Measurements from ENCODE around the gene KLHL17. TPM values are rescaled to one million over a fixed set of nuclear protein-coding genes. Genes with fewer than 3 reads are reported as not detected.

Gene KLHL17
- total RNA-seq: 2.7 and 4.3 TPM in 2 replicates

DNA sequence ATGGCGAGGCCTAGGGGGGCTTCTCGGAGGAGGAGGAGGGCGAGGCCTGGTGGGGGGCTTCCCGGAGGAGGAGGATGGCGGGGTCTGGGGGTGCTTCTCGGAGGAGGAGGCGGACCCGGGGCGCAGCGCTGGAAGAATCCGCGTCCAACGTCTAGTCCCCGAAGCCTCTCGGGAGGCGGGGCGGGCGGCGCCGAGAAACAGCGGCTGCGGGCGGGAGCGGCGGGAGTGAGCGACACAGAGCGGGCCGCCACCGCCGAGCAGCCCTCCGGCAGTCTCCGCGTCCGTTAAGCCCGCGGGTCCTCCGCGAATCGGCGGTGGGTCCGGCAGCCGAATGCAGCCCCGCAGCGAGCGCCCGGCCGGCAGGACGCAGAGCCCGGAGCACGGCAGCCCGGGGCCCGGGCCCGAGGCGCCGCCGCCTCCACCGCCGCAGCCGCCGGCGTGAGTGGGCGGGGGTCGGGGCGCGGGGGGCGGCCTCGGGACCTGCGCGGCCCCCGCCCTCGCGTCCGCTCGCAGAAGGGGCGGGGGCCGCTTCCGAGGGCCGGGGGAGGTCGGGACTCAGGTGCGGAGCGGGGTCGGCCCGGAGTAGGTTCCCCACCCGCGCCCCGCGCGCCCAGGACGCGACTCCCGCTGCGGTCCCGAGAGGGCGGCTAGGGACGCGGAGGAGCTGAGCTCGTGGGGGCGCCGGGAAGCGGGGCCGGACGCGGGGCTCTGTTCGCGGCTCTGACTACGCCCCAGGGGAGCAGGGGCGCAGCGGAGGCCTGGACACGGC, at the start of gene KLHL17:
Gene KLHL17, plus strand, starts transcription at position 222 of the 769 bp plus-strand sequence. Its CDS starts 110 bp downstream, at position 332.

DNA sequence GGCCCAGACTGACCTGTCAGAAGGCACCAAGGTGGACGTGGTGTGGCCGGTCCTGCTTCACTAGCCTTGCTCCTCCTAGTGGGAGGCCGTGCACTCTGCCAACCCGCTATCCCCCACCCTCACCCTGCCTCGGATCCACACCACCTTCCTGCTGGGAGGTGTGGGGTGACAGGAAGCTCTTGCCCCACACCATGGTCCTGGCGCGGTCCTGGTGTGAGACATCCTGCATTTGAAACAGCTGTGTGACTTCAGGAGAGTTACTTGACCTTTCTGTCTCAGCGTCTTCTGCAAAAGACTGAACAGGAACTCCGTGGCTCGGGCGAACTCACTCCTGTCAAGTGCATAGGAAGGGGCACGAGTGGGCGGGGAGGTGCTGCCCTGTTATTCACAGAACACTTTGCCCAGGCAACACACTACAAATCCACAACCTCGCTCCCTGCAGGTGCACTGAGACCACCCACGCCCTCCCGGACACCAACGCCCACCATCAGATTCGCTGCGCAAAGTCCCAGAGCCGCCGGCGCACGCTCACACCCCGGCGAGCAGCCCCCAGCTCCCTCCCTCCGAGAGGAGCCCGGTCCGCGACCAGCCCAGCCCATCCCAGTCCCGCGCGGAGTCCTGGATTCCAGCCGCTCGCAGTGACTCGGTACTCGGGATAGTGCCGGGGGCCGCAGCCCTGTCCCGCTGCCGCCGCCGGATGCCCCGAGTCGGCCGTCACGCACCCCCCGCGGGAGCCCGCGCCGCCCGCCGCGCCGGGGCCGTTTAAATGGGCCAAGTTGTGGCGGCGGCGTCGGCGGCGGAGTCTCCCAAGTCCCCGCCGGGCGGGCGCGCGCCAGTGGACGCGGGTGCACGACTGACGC, 37.0 kb upstream of the KLHL17 start, which contains the start of gene SAMD11:
Gene SAMD11, plus strand, starts transcription at position 793 of the 860 bp plus-strand sequence. CDS start 509 bp downstream, outside the sequence.

DNA sequence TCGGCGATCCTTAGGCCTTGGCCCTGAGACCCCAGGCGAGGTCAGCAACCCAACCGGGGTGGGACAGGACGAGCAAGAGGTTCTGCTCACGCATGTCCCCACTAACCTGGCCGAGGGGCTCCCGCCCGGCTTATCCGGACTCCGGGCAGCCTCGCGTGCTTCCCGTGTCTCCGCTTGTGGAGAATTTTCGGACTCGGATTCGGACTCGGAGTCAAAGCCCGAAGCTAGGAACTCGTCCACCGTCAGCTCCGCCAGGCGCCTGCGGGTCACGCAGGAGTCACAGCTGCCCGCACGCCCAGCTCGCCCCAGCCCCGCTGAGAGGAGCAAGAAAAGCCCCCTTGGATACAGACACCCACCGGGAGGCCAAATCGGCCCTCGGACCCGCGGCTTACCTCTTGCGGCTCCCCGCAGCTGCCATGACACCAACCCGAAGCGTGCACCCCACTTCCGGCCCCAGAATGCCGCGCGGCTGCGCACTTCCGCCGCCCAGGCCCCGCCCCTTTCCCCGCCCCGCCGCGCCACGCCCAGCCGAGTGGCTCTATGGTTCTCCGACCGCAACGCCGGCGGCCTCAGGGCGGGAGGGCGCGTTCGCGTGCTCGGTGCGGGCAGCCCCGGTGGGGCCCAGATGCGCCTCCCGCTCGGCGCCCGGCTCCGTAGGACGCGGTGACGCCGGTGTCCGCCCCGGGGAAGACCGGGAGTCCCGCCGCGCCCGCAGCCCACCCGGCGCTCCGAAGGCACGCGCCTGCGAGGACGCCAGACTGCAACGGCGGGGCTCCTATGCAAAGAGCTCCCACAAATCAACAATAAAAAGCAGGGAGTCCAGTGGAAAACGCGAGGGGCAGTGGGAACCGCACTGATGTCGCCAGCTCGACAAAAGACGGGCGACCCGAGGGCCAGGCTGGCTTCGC, 1.3 kb upstream of the KLHL17 start, which contains the start of gene NOC2L:
Gene NOC2L, minus strand, starts transcription at position 434 of the 908 bp plus-strand sequence. Its CDS starts 16 bp downstream, at position 418.

DNA sequence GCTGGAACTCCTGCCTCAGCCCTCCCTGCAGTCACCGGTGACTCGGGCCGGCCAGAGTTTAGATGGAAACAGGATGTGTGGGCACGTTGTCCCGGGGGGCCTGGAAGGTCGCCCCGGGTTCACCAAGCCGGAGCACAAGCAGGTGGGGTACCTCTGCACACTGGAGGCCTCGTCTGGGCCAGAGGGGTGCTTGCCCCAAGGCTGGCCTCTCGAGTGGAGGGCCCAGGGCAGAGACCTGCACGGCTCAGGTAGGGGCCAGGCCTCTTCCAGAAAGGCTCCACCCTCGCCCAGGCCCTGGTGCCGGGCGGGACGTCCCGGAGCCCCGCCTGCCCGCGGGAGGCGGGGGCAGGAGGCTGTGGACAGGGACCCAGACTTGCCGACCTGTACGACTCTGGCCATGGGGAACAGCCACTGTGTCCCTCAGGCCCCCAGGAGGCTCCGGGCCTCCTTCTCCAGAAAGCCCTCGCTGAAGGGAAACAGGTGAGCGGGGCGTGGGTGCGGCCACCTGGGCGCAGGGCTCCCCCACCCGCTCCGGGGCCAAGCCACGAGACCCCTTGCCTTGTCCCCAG, 5.8 kb downstream of the KLHL17 start, which contains the start of gene PLEKHN1:
Gene PLEKHN1, plus strand, starts transcription at position 348 of the 569 bp plus-strand sequence. Its CDS starts 50 bp downstream, at position 398.

DNA sequence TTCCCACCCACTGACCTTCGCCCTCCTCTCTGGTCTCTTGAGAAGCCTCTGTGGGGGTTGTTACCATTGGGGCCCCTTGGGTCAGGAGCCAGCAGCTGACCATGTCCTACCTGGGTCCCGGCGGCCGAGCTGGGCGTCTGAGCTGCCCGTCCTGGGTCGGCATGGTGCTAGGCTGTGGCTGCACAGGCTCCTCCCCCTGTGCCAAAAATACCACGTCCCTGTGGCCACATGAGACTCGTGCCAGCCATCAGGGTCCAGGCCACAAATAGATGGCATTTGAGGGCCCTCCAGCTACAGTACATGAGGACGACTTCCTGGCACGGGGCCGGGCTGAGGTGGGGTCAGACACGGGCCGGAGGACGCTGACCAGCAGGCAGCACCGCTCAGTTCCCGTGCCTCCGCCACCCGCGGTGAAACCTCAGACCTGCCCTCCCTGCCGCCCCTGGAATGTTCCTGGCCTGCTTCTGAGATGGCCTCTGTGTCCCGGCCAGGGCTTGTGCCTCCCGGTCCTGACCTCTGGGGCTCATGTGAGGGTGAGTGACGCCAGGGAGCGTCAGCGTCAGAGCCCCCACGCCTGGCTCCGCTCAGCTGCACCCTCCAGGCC, 21.7 kb downstream of the KLHL17 start, which contains the start of gene PERM1:
Gene PERM1, minus strand, starts transcription at position 139 of the 604 bp plus-strand sequence. CDS start 1,064 bp downstream, outside the sequence.

DNA sequence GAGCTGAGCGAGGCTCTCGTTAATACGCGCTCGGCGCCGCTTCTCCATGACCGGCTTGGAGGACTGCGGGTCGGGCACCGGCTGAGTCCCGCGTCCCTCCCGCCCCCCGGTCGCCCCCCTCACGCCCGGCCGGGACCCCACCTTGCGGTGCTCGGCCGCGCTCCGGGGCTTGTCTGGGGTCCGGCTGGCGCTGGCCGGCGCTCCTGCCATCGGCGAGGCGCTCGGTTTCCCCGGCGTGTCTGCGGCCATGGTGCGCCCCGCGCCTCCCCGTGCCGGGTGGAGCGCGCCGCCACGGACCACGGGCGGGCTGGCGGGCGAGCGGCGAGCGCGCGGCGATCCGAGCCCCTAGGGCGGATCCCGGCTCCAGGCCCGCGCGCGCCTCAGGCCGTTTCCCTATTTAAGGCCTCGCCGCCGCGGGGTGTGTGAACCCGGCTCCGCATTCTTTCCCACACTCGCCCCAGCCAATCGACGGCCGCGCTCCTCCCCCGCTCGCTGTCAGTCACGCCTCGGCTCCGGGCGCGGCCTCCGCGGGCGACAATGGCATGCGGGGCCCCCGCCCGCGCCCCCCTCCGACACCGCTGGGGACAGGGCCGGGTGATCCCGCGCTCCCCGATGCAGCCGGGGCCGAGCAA, 39.5 kb downstream of the KLHL17 start, which contains the start of gene HES4:
Gene HES4, minus strand, starts transcription at position 373 of the 632 bp plus-strand sequence. Its CDS starts 124 bp downstream, at position 249.

DNA sequence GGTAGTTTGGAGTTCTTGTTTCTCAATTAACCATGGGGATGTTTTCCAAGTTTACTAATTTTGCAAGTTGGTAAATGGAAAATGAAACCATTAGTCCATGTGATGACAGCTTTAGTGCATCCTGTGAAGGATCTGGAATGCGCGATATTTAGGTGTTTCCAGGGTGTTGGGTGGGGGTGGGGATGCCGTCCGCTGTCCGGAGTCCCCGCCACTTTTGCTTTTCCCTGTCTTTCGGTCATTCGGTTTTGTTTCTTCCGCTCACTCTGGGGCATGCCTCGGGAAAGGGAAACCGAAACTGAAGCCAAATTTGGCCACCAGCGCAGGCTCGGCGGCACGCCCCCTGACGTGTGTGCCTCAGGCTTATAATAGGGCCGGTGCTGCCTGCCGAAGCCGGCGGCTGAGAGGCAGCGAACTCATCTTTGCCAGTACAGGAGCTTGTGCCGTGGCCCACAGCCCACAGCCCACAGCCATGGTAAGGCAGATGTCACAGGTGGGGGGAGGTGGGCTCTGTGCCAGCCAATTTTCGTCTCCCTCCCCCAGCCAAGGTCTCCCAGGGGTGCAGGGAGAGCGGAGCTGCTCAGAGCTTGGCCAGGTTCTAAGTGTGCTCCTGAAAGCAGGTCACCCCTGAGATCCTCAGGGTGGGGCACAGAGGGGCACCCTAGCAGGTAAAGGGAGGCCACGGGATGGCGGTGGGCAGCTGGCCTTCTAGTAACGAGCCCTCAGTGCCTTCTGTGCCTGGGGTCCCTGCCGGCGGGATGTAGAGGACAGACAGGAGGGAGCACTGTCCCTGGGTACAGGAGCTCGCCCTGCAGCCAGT, 52.9 kb downstream of the KLHL17 start, which contains the start of gene ISG15:
Gene ISG15, plus strand, starts transcription at position 393 of the 817 bp plus-strand sequence. Its CDS starts 77 bp downstream, at position 470.

Small RNA genes within 50 kb of the gene (small RNA-seq; reads per million reads assigned to genes)
- gene AL645608.3 (not detected), gene AL645608.4 (not detected)

Other genes with a start within 250 kb of the KLHL17 start
- 19.9 and 36.2 TPM in 2 replicates for gene SAMD11, start 36.7 kb upstream of the KLHL17 start, total RNA-seq
- gene NOC2L, start 1.3 kb upstream of the KLHL17 start, total RNA-seq: 47.2 and 47.3 TPM in 2 replicates
- 0.76 and 0.91 TPM in 2 replicates for gene PLEKHN1, start 5.9 kb downstream of the KLHL17 start, total RNA-seq
- 0.13 TPM in 1 of 2 replicates, not detected in the other for gene PERM1, start 21.5 kb downstream of the KLHL17 start, total RNA-seq
- gene HES4, start 39.5 kb downstream of the KLHL17 start, total RNA-seq: 0.91 and 4.0 TPM in 2 replicates
- gene ISG15, start 52.9 kb downstream of the KLHL17 start, total RNA-seq: 22.7 and 38.0 TPM in 2 replicates
- 19.3 and 22.5 TPM in 2 replicates for gene AGRN, start 59.5 kb downstream of the KLHL17 start, total RNA-seq
- not detected in 2 replicates for gene RNF223, start 113.7 kb downstream of the KLHL17 start, total RNA-seq
- gene C1orf159, start 155.5 kb downstream of the KLHL17 start, total RNA-seq: 4.8 and 5.2 TPM in 2 replicates
- not detected in 2 replicates for gene TTLL10, start 213.3 kb downstream of the KLHL17 start, total RNA-seq
- gene TNFRSF18, start 246.0 kb downstream of the KLHL17 start, total RNA-seq: 0.32 and 0.39 TPM in 2 replicates

Measured in articular chondrocyte of knee joint (primary cell).